GM23338 (cell line): ENCODE data around the gene C4BPA. TPM values are rescaled to one million over a fixed set of nuclear protein-coding genes. Genes with fewer than 3 reads are reported as not detected.
A peak's percentile ranks its signal among the peaks of the same experiment; 100 is the strongest.

ENCODE experiments used
- ATAC-seq: fragments of 200-7000 bp; cut with Tn5 transposase; 3 replicates; pipeline ENCODE4 v1.9.1; 2020
- DNase-seq: peaks from one replicate; pipeline ENCODE4 v3.0.0-alpha.2; 2015; ENCODE audit warnings: low spot score
- H2AFZ ChIP-seq: fragments of 200-600 bp; sonication (generic); 2 replicates; pipeline ENCODE4 v1.8.0; 2016; ENCODE audit warnings: antibody characterized with exemption, mild to moderate bottlenecking, moderate library complexity
- H3F3A ChIP-seq: fragments of 200-600 bp; sonication (generic); replicated peaks from 2 replicates; pipeline ENCODE4 v1.8.0; 2017; ENCODE audit warnings: antibody characterized with exemption, mixed run types, low read depth
- H3K27ac ChIP-seq: fragments of 200-600 bp; sonication (generic); 2 replicates; pipeline ENCODE4 v1.6.1; 2016; ENCODE audit warnings: low read depth
- H3K27me3 ChIP-seq: fragments of 200-600 bp; sonication (generic); 2 replicates; pipeline ENCODE4 v1.8.0; 2016; ENCODE audit warnings: mild to moderate bottlenecking, mixed run types, moderate library complexity; ENCODE audit not compliant: insufficient read depth
- H3K36me3 ChIP-seq: fragments of 200-600 bp; sonication (generic); 2 replicates; pipeline ENCODE4 v1.8.0; 2016; ENCODE audit warnings: mild to moderate bottlenecking; ENCODE audit not compliant: insufficient read depth
- H3K4me1 ChIP-seq: fragments of 200-600 bp; sonication (generic); 2 replicates; pipeline ENCODE4 v1.8.0; 2016; ENCODE audit warnings: mild to moderate bottlenecking, moderate library complexity; ENCODE audit not compliant: insufficient read depth
- H3K4me2 ChIP-seq: fragments of 200-600 bp; sonication (generic); 2 replicates; pipeline ENCODE4 v1.7.1; 2017; ENCODE audit warnings: mixed run types
- H3K4me3 ChIP-seq: fragments of 200-600 bp; sonication (generic); 2 replicates; pipeline ENCODE4 v1.6.1; 2016; ENCODE audit warnings: mixed run types
- H3K79me2 ChIP-seq: fragments of 200-600 bp; sonication (generic); replicated peaks from 2 replicates; pipeline ENCODE4 v1.8.0; 2017; ENCODE audit warnings: mild to moderate bottlenecking; ENCODE audit not compliant: insufficient read depth
- H3K9me2 ChIP-seq: fragments of 200-600 bp; sonication (generic); 2 replicates; pipeline ENCODE4 v1.8.0; 2017; ENCODE audit not compliant: insufficient read depth
- H4K20me1 ChIP-seq: fragments of 200-600 bp; sonication (generic); replicated peaks from 2 replicates; pipeline ENCODE4 v1.8.0; 2017; ENCODE audit warnings: mild to moderate bottlenecking; ENCODE audit not compliant: insufficient read depth
- H3K27ac Mint-ChIP-seq: 2 replicates; pipeline ENCODE4 v1.8.0; 2020; ENCODE audit warnings: inconsistent platforms, mild to moderate bottlenecking, moderate library complexity, mixed read lengths
- H3K27me3 Mint-ChIP-seq: 3 replicates; pipeline ENCODE4 v1.8.0; 2022; ENCODE audit warnings: low read depth, mild to moderate bottlenecking, moderate library complexity, mixed read lengths, inconsistent platforms; ENCODE audit not compliant: insufficient read depth, poor library complexity
- H3K36me3 Mint-ChIP-seq: 3 replicates; pipeline ENCODE4 v1.8.0; 2021; ENCODE audit warnings: low read depth, mild to moderate bottlenecking, inconsistent platforms, moderate library complexity, mixed read lengths
- H3K4me1 Mint-ChIP-seq: 3 replicates; pipeline ENCODE4 v1.8.0; 2020; ENCODE audit warnings: mild to moderate bottlenecking, inconsistent platforms, mixed read lengths
- H3K4me3 Mint-ChIP-seq: 3 replicates; pipeline ENCODE4 v1.8.0; 2021; ENCODE audit warnings: moderate library complexity, mild to moderate bottlenecking, inconsistent platforms, mixed read lengths
- H3K9me3 Mint-ChIP-seq: 3 replicates; pipeline ENCODE4 v1.8.0; 2020; ENCODE audit warnings: moderate library complexity, mild to moderate bottlenecking, inconsistent platforms, mixed read lengths
- EZH2 ChIP-seq: fragments of 200-600 bp; sonication (generic); IDR thresholded peaks from one replicate; pipeline ENCODE4 v1.8.0; 2017; ENCODE audit warnings: antibody characterized with exemption, mild to moderate bottlenecking, low read depth; ENCODE audit not compliant: unreplicated experiment
- JUNB ChIP-seq: IDR thresholded peaks from one replicate; pipeline ENCODE4 v1.6.1; 2016; ENCODE audit warnings: antibody characterized with exemption; ENCODE audit not compliant: unreplicated experiment
- POLR2AphosphoS5 ChIP-seq: IDR thresholded peaks from 2 replicates; pipeline ENCODE4 v1.6.1; 2016; ENCODE audit warnings: antibody characterized with exemption, low read depth
- ZNF114 ChIP-seq: fragments of 250-450 bp; sonication (Bioruptor Pico); IDR thresholded peaks from 2 replicates; pipeline ENCODE4 v1.5.0; 2020; ENCODE audit warnings: mild to moderate bottlenecking, moderate library complexity
- polyA plus RNA-seq: library from polyadenylated mRNA; unstranded; fragments of >200 nt; fragmentation: Nextera tagmentation; extraction: Ambion mirVana; gene quantifications from 2 replicates; pipeline ENCODE4 v1.2.1, GENCODE V29; 2016
- total RNA-seq: library from RNA; depleted of rRNA; stranded (reverse); fragments of >200 nt; shearing (Covaris generic); gene quantifications from 2 replicates; pipeline ENCODE4 v1.2.3, GENCODE V29; 2014
- TF ChIP-seq, protein P1 (sequence below), 2 experiments: fragments of 200-600 bp in 1 of 2; sonication (generic) in 1 of 2; conservative IDR thresholded peaks; 2 replicates each; pipeline versions ENCODE4 v1.5.1 to v1.6.1; 2016 to 2017; ENCODE audit warnings: antibody characterized with exemption in 2 of 2, low read depth in 2 of 2, mild to moderate bottlenecking in 2 of 2, moderate library complexity in 1 of 2
- TF ChIP-seq, protein P2 (sequence below): fragments of 250-450 bp; sonication (Bioruptor Pico); IDR thresholded peaks from 2 replicates; pipeline ENCODE4 v1.5.0; 2020; ENCODE audit warnings: mild to moderate bottlenecking, moderate library complexity

C4BPA gene
- total and polyA plus RNA-seq, 2 experiments from 2014 or later, result not detected

DNA sequence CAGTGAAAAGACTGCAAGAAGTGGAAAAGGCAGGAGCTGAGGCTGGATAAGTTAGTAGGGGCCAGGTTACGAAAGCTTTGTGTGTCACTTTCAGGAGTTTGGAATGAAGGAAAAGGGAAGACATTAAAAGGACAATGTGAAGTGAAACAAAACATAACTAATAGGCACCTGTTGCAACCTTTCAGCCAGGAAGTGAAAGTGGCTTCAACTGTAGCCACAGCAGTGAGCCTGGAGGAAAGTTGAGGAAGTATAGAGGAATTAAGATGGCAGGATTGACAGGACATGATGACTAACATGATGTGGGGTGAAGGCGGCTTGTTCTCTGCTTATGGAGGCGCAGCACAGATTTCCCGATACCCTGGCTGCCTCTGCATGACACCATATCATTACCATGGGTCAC lies 68.9 kb downstream of the C4BPA start:
- no peak for TF ChIP-seq EZH2
- no peak for TF ChIP-seq POLR2AphosphoS5
- TF ChIP-seq, protein P1, sequence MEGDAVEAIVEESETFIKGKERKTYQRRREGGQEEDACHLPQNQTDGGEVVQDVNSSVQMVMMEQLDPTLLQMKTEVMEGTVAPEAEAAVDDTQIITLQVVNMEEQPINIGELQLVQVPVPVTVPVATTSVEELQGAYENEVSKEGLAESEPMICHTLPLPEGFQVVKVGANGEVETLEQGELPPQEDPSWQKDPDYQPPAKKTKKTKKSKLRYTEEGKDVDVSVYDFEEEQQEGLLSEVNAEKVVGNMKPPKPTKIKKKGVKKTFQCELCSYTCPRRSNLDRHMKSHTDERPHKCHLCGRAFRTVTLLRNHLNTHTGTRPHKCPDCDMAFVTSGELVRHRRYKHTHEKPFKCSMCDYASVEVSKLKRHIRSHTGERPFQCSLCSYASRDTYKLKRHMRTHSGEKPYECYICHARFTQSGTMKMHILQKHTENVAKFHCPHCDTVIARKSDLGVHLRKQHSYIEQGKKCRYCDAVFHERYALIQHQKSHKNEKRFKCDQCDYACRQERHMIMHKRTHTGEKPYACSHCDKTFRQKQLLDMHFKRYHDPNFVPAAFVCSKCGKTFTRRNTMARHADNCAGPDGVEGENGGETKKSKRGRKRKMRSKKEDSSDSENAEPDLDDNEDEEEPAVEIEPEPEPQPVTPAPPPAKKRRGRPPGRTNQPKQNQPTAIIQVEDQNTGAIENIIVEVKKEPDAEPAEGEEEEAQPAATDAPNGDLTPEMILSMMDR (conservative IDR thresholded peaks at IDR 0.05; ENCODE audit: low read depth in 2 of 2), result no peak
- DNase-seq (no peak), ATAC-seq (no peak)
- H3K27me3 Mint-ChIP-seq, result no peaks in the 10 kb centered on the region
- no peak overlapping the region for H3K4me3 ChIP-seq
- H3K79me2 ChIP-seq, result no peaks in the 10 kb centered on the region
- no peaks in the 10 kb centered on the region for H3K4me1 ChIP-seq
- H3K27ac ChIP-seq, result no peak overlapping the region
- no peaks in the 10 kb centered on the region for H3K36me3 ChIP-seq
- peak overlapping the region; percentile 45; the same call in 1 of the 2 replicates for H2AFZ ChIP-seq
- H3K4me1 Mint-ChIP-seq, result no peaks in the 10 kb centered on the region
- H3K4me2 ChIP-seq, result no peak overlapping the region
- H3K27me3 ChIP-seq, result no peaks in the 10 kb centered on the region
- no peaks in the 10 kb centered on the region for H3K9me2 ChIP-seq
- no peaks in the 10 kb centered on the region for H3K36me3 Mint-ChIP-seq
- H3F3A ChIP-seq, result no peaks in the 10 kb centered on the region
- H3K9me3 Mint-ChIP-seq, result no peaks in the 10 kb centered on the region; the same call in 2 of the 3 replicates
- H3K27ac Mint-ChIP-seq, result no peak overlapping the region
- H4K20me1 ChIP-seq, result no peaks in the 10 kb centered on the region
- H3K4me3 Mint-ChIP-seq, result no peak overlapping the region

DNA sequence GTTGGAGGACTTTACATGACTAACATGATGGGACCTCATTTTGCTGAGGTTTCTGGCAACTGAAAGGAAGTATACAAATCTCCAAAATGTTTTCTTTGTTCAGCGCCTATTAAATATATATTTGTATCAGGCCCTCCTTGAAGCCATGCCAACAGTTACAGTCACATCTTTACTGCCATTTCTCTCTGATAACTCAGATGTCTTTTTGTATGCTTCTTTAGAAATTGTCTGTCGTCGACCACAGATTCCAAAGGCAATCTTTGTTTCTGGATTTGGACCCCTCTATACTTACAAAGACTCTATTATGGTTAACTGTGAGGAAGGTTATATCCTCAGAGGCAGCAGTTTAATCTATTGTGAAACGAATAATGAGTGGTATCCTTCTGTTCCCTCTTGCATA lies 69.4 kb downstream of the C4BPA start:
- Mint-ChIP-seq H3K36me3 (no peaks in the 10 kb centered on the region), H3K27ac (no peak overlapping the region), H3K4me1 (no peaks in the 10 kb centered on the region), H3K4me3 (no peak overlapping the region), H3K27me3 (no peaks in the 10 kb centered on the region), H3K9me3 (no peaks in the 10 kb centered on the region; the same call in 2 of the 3 replicates)
- H3K27ac ChIP-seq, result no peak overlapping the region
- peak overlapping the region; percentile 45; the same call in 1 of the 2 replicates for H2AFZ ChIP-seq
- H3K4me2 ChIP-seq, result no peak overlapping the region
- ATAC-seq (no peak), DNase-seq (no peak)
- H3K36me3 ChIP-seq, result no peaks in the 10 kb centered on the region
- TF ChIP-seq, protein P2, sequence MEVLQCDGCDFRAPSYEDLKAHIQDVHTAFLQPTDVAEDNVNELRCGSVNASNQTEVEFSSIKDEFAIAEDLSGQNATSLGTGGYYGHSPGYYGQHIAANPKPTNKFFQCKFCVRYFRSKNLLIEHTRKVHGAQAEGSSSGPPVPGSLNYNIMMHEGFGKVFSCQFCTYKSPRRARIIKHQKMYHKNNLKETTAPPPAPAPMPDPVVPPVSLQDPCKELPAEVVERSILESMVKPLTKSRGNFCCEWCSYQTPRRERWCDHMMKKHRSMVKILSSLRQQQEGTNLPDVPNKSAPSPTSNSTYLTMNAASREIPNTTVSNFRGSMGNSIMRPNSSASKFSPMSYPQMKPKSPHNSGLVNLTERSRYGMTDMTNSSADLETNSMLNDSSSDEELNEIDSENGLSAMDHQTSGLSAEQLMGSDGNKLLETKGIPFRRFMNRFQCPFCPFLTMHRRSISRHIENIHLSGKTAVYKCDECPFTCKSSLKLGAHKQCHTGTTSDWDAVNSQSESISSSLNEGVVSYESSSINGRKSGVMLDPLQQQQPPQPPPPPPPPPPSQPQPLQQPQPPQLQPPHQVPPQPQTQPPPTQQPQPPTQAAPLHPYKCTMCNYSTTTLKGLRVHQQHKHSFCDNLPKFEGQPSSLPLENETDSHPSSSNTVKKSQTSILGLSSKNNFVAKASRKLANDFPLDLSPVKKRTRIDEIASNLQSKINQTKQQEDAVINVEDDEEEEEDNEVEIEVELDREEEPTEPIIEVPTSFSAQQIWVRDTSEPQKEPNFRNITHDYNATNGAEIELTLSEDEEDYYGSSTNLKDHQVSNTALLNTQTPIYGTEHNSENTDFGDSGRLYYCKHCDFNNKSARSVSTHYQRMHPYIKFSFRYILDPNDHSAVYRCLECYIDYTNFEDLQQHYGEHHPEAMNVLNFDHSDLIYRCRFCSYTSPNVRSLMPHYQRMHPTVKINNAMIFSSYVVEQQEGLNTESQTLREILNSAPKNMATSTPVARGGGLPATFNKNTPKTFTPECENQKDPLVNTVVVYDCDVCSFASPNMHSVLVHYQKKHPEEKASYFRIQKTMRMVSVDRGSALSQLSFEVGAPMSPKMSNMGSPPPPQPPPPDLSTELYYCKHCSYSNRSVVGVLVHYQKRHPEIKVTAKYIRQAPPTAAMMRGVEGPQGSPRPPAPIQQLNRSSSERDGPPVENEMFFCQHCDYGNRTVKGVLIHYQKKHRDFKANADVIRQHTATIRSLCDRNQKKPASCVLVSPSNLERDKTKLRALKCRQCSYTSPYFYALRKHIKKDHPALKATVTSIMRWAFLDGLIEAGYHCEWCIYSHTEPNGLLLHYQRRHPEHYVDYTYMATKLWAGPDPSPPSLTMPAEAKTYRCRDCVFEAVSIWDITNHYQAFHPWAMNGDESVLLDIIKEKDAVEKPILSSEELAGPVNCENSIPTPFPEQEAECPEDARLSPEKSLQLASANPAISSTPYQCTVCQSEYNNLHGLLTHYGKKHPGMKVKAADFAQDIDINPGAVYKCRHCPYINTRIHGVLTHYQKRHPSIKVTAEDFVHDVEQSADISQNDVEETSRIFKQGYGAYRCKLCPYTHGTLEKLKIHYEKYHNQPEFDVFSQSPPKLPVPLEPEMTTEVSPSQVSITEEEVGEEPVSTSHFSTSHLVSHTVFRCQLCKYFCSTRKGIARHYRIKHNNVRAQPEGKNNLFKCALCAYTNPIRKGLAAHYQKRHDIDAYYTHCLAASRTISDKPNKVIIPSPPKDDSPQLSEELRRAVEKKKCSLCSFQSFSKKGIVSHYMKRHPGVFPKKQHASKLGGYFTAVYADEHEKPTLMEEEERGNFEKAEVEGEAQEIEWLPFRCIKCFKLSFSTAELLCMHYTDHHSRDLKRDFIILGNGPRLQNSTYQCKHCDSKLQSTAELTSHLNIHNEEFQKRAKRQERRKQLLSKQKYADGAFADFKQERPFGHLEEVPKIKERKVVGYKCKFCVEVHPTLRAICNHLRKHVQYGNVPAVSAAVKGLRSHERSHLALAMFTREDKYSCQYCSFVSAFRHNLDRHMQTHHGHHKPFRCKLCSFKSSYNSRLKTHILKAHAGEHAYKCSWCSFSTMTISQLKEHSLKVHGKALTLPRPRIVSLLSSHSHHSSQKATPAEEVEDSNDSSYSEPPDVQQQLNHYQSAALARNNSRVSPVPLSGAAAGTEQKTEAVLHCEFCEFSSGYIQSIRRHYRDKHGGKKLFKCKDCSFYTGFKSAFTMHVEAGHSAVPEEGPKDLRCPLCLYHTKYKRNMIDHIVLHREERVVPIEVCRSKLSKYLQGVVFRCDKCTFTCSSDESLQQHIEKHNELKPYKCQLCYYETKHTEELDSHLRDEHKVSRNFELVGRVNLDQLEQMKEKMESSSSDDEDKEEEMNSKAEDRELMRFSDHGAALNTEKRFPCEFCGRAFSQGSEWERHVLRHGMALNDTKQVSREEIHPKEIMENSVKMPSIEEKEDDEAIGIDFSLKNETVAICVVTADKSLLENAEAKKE (CRISPR knock-in tag), result no peak
- TF ChIP-seq ZNF114 (CRISPR knock-in tag), result no peak
- TF ChIP-seq JUNB, result no peak
- no peaks in the 10 kb centered on the region for H4K20me1 ChIP-seq
- no peak overlapping the region for H3K4me3 ChIP-seq
- H3K27me3 ChIP-seq, result no peaks in the 10 kb centered on the region
- H3K79me2 ChIP-seq, result no peaks in the 10 kb centered on the region
- H3F3A ChIP-seq, result no peaks in the 10 kb centered on the region
- H3K4me1 ChIP-seq, result no peaks in the 10 kb centered on the region
- H3K9me2 ChIP-seq, result no peaks in the 10 kb centered on the region
